ENCODE results near the gene FMNL2.

Gene FMNL2

DNA sequence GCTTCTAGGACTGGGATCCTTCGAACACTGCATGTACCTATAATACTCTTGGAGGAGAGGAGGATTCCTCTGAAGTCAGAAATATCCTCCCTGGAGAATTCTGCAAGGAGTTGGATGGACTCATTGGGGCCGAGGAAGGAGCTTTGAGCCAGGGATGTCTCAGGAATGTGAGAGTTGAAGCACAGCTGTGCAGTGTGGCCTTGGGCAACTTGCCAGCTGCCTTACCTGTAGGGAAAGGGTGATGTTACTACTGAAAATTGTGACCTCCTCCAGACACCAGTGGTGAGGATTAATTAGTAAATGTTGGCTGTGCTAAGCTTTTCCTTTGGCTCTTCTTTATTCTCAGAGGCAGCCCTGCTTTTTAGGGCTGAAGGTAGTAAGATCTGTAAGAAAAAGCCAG lies 41.4 kb downstream of the FMNL2 start:
- DNase-seq, result no peak

DNA sequence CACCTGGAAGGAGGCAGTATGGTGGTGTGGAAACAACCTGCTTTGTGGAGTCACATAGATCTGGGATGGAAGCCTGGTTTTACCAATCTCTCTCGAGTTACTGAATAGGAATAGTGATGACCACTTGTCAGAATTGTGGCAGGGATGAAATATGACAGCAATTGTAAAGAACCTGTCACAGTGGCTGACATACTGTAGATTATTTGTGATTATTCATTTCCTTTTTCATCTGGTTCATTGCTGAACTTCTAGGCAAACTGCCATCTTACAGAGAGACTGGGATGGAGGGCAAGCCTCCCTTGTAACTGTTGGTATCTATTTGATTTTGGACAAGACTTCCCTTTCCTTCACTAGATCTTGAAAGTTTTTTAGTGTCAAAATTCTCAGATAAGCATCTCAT lies 42.0 kb downstream of the FMNL2 start:
- DNase-seq, result no peak

DNA sequence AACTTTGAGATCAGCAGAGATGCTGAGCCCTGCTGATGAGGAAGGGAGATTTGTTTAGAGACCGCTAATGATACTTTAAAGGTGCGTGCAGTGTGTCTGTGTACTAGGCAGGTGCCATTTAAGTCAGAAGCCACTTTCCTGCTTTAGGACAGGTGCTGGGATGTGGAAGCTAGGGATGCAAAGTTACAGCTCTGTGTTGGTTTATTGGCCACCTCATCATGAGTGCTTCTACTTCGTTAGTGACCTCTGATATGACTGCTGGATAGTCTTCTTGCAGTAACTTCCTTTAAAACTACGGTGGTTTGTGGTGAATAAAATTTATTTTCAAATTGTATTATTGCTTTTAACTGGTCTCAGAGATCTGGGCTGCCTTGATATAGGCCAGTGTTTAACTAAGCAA lies 44.1 kb downstream of the FMNL2 start:
- no peak for DNase-seq

- DNase-seq, result no peak
Observed at GRCh38 chr2:152380261-152381055, 45.5 kb downstream of the FMNL2 start.

DNA sequence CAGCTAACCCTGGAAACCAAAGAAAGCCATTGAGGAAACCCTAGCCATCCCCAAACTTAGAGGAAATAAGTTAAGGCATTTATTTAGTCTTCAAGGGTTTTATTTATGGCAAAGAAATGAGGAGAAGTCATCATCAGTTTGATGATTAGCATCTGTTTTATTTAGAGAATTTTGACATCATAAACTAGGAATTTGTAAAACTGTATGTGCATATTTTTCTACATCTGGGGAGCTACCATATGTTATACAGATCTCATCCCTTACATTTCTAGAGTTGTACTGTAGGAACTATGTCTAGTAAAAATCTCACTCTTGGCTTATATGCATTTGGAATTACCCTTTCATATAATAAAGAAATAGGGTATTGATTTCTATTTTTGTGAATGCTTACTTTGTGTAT lies 48.7 kb downstream of the FMNL2 start:
- no peak for DNase-seq

DNA sequence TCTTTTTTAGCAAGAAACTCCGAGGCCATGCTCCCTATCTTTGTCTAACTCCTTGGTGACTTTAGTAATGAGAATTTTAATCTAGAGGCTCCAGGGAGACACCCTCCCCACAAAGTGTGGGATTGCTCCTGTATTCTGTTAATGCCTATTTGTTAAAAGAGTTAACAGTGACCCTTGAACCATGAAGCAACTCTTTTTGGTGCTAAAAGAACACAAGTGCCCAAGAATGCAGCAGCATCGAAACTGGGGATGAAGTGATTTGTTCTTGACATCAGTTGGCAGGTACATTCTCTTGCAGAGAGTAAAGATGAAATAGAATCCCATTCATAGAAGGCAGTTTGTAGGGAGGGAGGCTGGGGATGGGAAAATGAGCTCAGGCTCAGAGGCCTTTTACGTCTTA lies 50.0 kb downstream of the FMNL2 start:
- DNase-seq, result no peak

GRCh38 chr2:152385650-152386049 lies 50.7 kb downstream of the FMNL2 start:
- no peak for DNase-seq

DNA sequence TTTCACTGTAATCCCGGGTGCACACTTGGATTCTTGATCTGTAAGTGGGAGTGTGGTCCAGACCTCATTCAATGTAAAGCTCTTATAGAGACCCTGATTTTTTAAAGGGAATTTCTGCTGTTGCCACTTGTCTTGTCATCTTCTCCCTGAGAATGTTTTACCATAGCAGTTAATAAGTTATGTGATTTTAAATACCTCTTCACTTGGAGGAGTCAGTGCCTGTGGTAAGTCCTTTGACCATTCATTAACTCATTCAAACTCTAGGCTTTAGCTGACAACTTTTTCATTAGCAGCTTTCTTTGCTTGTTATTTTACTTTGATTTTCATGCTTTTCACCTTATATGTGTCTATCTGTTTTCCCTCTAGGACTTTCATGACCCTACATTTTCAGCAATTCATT lies 51.3 kb downstream of the FMNL2 start:
- no peak for DNase-seq

GRCh38 chr2:152387041-152387440 lies 52.1 kb downstream of the FMNL2 start:
- no peak for DNase-seq

- peak; percentile 61 to 87 (median 68) for DNase-seq
Observed at GRCh38 chr2:152388269-152388668, 53.3 kb downstream of the FMNL2 start.

- no peak for DNase-seq
Observed at GRCh38 chr2:152389483-152389882, 54.5 kb downstream of the FMNL2 start.

DNA sequence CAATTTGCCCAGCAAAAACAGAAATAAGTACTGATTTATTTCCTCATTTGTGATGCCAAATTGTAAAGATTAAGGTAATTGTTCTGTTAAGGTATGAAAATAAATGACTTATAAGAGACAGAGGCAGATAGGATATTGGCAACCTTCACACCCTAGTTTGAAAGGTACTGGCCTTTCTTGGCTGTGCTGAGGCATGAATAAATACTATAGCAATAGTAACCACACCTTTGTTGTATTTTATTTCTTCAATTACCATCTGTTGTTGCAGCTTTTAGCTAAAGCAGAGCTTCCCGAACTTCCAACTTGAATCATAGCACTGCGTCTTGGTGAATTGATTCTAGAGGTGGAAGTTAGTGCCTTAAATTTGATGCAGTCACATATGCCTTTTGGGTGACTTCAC lies 55.9 kb downstream of the FMNL2 start:
- DNase-seq, result no peak

DNA sequence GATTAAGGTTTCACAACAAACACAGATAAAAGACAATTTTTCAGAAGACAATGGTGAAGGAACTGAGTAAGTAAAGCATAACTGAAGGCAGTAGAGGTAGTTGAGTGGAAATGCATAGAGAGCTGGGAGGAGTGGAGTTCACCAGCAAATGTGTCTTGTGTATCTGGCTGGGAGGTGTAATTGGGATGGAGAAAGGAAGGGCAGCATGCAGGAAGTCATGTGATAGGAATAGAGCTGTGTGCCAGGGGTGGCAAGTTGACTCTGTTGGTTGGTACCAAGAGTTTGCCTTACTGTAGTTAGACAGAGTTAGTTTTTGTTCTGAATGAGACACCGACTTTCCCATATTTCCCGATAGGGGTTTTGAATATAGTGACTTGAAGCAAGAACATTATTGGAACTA lies 56.3 kb downstream of the FMNL2 start:
- no peak for DNase-seq

DNA sequence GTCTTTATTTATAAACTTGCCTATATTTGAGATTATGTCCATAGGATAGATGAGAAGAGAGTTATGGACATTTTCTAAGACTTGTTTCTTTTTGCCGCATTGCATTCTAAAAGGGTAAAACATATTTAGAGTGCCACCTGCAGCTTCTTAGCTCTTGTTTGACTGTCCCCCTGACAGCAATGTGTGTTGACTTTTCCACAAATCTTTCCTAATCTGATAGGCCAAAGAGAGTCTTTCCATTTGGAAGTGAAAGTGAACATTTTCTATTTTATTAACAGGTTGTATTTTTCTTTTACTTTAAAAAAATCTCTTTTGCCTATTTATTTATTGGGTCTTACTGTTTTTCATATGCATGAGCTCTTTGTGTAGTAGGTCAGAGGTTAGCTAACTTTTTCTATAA lies 58.4 kb downstream of the FMNL2 start:
- no peak for DNase-seq

- DNase-seq, result peak in 3 of 4 experiments; percentile 12 to 61 (median 56)
Observed at GRCh38 chr2:152394326-152394725, 59.4 kb downstream of the FMNL2 start.

DNA sequence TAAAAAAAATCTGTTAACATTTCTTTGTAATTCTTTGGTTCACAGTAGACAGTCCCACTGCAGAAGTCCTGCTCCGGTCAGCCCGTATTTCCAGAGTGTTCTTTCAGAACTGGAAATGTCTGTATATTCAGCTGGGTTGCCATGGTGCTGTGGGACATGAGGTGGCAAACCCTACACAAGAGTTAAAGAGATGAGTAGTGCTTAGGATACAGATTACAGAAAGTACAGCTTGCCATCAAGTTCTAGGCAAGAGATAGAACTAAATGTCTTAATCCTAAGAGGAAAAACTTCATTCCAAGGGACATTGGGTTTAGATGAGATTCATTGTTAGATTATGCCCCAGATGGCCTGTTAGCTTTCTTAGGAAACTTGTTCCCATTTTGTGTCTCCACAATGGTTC lies 60.1 kb downstream of the FMNL2 start:
- no peak for DNase-seq

- no peak for DNase-seq
Observed at GRCh38 chr2:152395572-152395971, 60.6 kb downstream of the FMNL2 start.

DNA sequence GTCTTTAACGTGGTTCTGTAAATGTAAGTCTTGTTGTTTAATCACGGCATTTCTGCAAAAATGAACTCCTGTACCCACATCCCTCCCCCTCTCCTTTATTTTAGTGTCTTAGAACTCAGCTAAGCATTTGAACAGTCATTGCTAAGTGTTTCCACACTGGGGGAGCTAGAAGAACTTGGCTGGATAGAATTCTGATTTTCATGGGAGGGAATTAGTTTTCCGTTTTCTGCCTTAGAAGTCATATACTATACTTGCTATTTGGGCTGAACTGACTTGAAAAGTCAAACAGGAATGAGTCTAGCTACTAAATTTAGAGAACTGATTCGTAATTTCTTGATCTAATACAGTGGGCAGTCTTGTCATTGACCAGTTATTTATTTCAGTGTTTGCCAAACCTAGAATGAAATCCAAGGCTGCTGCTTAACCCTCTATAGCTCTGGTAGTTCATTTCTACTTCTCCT lies 61.1 kb downstream of the FMNL2 start:
- DNase-seq, result no peak

DNA sequence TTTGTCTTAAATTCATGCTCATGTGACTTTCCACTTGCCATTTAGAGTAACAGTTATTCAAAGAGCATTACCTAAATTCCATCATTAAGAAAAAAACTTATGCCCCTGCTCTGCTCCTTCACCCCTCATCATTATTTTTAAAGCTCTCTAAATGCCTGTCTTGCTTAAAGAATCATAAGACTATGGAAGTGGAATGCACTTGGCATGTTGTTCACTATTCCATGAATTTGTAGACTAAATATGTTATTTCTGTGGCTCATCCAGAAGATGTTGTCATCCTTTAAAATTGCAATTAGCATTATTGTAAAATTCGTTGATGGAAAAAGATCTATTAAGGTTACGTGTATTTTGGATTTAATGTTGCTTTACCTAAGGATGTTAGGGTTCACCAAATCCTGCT lies 61.8 kb downstream of the FMNL2 start:
- no peak for DNase-seq

DNA sequence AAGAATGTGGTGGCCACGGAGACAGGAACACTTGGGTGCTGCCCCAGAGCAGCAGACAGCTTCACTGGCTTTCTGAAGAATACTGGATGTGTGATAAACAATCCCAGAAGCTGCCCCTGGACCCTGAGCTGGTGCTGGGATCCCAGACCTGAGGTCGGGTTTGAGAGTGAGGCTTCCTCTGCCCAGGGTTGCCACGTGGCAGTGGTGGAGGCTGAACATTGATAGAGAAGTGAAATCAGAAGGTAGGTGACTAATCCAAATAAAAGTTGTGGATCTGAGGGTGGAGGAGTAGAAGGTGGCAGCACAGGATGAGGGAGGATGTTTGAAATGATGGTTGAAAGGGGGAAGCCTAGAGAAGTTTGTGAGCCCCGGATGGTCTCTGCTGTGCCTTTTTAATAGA lies 64.0 kb downstream of the FMNL2 start:
- DNase-seq, result no peak

GRCh38 chr2:152400607-152401214 lies 65.7 kb downstream of the FMNL2 start:
- no peak for DNase-seq

- no peak for DNase-seq
Observed at GRCh38 chr2:152402780-152403759, 68.1 kb downstream of the FMNL2 start.
